B cell (primary cell): ENCODE data around the gene ARHGEF19. TPM values are rescaled to one million over a fixed set of nuclear protein-coding genes. Genes with fewer than 3 reads are reported as not detected.
"Not testable (repeated sequence)": the region's sequence is repeated elsewhere in the genome, so short reads cannot be mapped to it uniquely, and the experiment has no call there.

Experiments
- ATAC-seq: fragments of 200-7000 bp; cut with Tn5 transposase; one replicate; pipeline ENCODE4 v1.10.0; 2021; ENCODE audit warnings: low read depth, mild to moderate bottlenecking, moderate number of reproducible peaks, moderate library complexity
- CTCF ChIA-PET: fragments of 350-600 bp; sonication (Branson Sonifier 250); formaldehyde crosslinking; loops from one replicate; lab custom pipeline; 2021; ENCODE audit warnings: antibody characterized with exemption, inconsistent platforms; lab: Charles Lee
- POLR2A ChIA-PET: fragments of 350-600 bp; sonication (Branson Sonifier 250); formaldehyde crosslinking; loops from one replicate; lab custom pipeline; 2021; ENCODE audit warnings: antibody characterized with exemption; lab: Charles Lee
- DNase-seq: peaks from one replicate; pipeline ENCODE4 v3.0.0; 2013
- H2AFZ ChIP-seq: 2 replicates; pipeline ENCODE4 v1.6.1; 2012; ENCODE audit warnings: mild to moderate bottlenecking, low read depth, low read length; ENCODE audit not compliant: insufficient read depth, poor library complexity, severe bottlenecking
- H3K27ac ChIP-seq, 2 donors: 1 replicate in 1 of 2; 2 replicates in 1 of 2; pipeline ENCODE4 v1.5.1; 2012 to 2013; ENCODE audit warnings: low read length in 2 of 2, mild to moderate bottlenecking in 2 of 2, moderate library complexity in 1 of 2
- H3K27me3 ChIP-seq, 4 experiments: fragments of 200-600 bp in 1 of 4; sonication (generic) in 1 of 4; replicated peaks in 1 of 4; 1 replicate in 2 of 4; 2 replicates in 2 of 4; pipeline versions ENCODE4 v1.6.1 to v1.7.0; 2013 to 2016; ENCODE audit warnings: low read length in 3 of 4, mild to moderate bottlenecking in 2 of 4, mixed read lengths in 1 of 4, moderate library complexity in 1 of 4; ENCODE audit not compliant: insufficient read depth in 4 of 4, control insufficient read depth in 3 of 4; ENCODE audit errors: control extremely low read depth in 1 of 4
- H3K36me3 ChIP-seq, 2 experiments: replicated peaks in 1 of 2; 1 replicate in 1 of 2; 2 replicates in 1 of 2; pipeline versions ENCODE4 v1.6.1 to v1.7.1; 2013; ENCODE audit warnings: low read length in 1 of 2; ENCODE audit not compliant: insufficient read depth in 2 of 2, control insufficient read depth in 1 of 2; ENCODE audit errors: control extremely low read depth in 1 of 2, extremely low read depth in 1 of 2
- H3K4me1 ChIP-seq, 2 donors: fragments of 200-600 bp in 1 of 2; sonication (generic) in 1 of 2; 1 replicate in 1 of 2; 2 replicates in 1 of 2; pipeline versions ENCODE4 v1.5.1 to v1.6.1; 2013 to 2017; ENCODE audit warnings: low read length in 2 of 2; ENCODE audit not compliant: control insufficient read depth in 2 of 2, insufficient read depth in 2 of 2
- H3K4me2 ChIP-seq: replicated peaks from 2 replicates; pipeline ENCODE3; 2012; ENCODE audit warnings: mild to moderate bottlenecking, low read depth, low read length; ENCODE audit not compliant: poor library complexity, severe bottlenecking
- H3K4me3 ChIP-seq, 5 experiments: fragments of 200-600 bp in 1 of 5; sonication (generic) in 1 of 5; 1 replicate in 3 of 5; 2 replicates in 2 of 5; pipeline versions ENCODE4 v1.5.1 to v1.7.0; 2011 to 2016; ENCODE audit warnings: low read length in 4 of 5, mild to moderate bottlenecking in 4 of 5, low read depth in 2 of 5, control low read depth in 1 of 5, moderate library complexity in 1 of 5; ENCODE audit not compliant: insufficient read depth in 1 of 5; ENCODE audit errors: control extremely low read depth in 1 of 5, extremely low read depth in 1 of 5
- H3K79me2 ChIP-seq: fragments of 200-600 bp; sonication (generic); one replicate; pipeline ENCODE4 v1.6.0; 2016; ENCODE audit warnings: low read length; ENCODE audit not compliant: control insufficient read depth, insufficient read depth
- H3K9ac ChIP-seq: fragments of 200-600 bp; sonication (generic); 2 replicates; pipeline ENCODE4 v1.6.1; 2017; ENCODE audit warnings: mild to moderate bottlenecking, low read length, moderate library complexity
- H3K9me3 ChIP-seq, 3 donors: one replicate each; pipeline versions ENCODE4 v1.6.1 to v1.7.1; 2013; ENCODE audit warnings: low read length in 2 of 3; ENCODE audit not compliant: control insufficient read depth in 2 of 3, insufficient read depth in 1 of 3; ENCODE audit errors: control extremely low read depth in 1 of 3
- H4K20me1 ChIP-seq: 2 replicates; pipeline ENCODE4 v1.6.0; 2012; ENCODE audit warnings: mild to moderate bottlenecking, low read length; ENCODE audit not compliant: insufficient read depth, control insufficient read depth, poor library complexity, severe bottlenecking
- H3K27ac Mint-ChIP-seq: one replicate; pipeline ENCODE4 v1.8.0; 2021; ENCODE audit warnings: mixed read lengths
- H3K27me3 Mint-ChIP-seq: one replicate; pipeline ENCODE4 v1.8.0; 2021; ENCODE audit warnings: mixed read lengths
- H3K4me1 Mint-ChIP-seq: one replicate; pipeline ENCODE4 v1.8.0; 2021; ENCODE audit warnings: mixed read lengths
- H3K4me3 Mint-ChIP-seq: one replicate; pipeline ENCODE4 v1.8.0; 2021; ENCODE audit warnings: mixed read lengths
- H3K9me3 Mint-ChIP-seq: one replicate; pipeline ENCODE4 v1.8.0; 2022; ENCODE audit warnings: mixed read lengths; ENCODE audit not compliant: insufficient read depth
- CTCF ChIP-seq: fragments of 200-600 bp; IDR thresholded peaks from one replicate; pipeline ENCODE4 v1.8.0; 2022; ENCODE audit warnings: antibody characterized with exemption, mild to moderate bottlenecking
- EZH2 ChIP-seq: IDR thresholded peaks from 2 replicates; pipeline ENCODE4 v1.6.1; 2012; ENCODE audit warnings: borderline replicate concordance, low read depth, mild to moderate bottlenecking, moderate library complexity, low read length; ENCODE audit not compliant: insufficient read depth, poor library complexity, severe bottlenecking
- WGBS: methylation state at CpG from one replicate; pipeline ENCODE4 v1.1.5; 2013; ENCODE audit warnings: missing lambda C conversion rate; ENCODE audit not compliant: insufficient coverage; 5-methylcytosine and 5-hydroxymethylcytosine counted together
- intact Hi-C: fragments of 100-400 bp; cut with micrococcal nuclease; formaldehyde crosslinking; loops from one replicate; pipeline ENCODE4 v1.10.0; 2022
- polyA plus RNA-seq: library from polyadenylated mRNA; depleted of rRNA; stranded (reverse); fragments of >200 nt; gene quantifications from 2 replicates; pipeline ENCODE4 v1.2.3, GENCODE V29; 2012
- total RNA-seq, 2 donors: library from RNA; stranded (reverse); fragments of 120-200 nt in 1 of 2; gene quantifications; 1 replicate in 1 of 2; 2 replicates in 1 of 2; pipeline versions ENCODE4 v1.2.3 to v1.2.4, GENCODE V29; 2013 to 2022

Gene ARHGEF19
- total and polyA plus RNA-seq, 2 donors (not counting 1 experiment from before 2014, with no cell fraction given) = 13.9 to 20.9 TPM

GRCh38 chr1:16215882-16216753 is 3.7 kb upstream of the ARHGEF19 start:
- Histone ChIP-seq H3K79me2 (no peaks in the 10 kb centered on the region), H3K9me3 (peaks cover 0 to 8% (median 0%) of the 10 kb centered on the region in 3 donors), H3K27me3 (peaks cover 0 to 3% (median 0%) of the 10 kb centered on the region in 4 experiments), H3K9ac (peak overlapping the region; percentile 67), H3K36me3 (no peaks in the 10 kb centered on the region), H3K27ac (no peak overlapping the region), H2AFZ (peak overlapping the region; percentile 74), H4K20me1 (no peaks in the 10 kb centered on the region), H3K4me1 (peaks cover 14 to 21% of the 10 kb centered on the region in 2 donors), H3K4me2 (peak overlapping the region; percentile 83), H3K4me3 (peak overlapping the region; percentile 47 to 70 (median 63))
- H3K27ac Mint-ChIP-seq = peak overlapping the region; percentile 26
- DNase-seq = peak; percentile 72
- intact Hi-C loops = loop anchor here (5.0 kb wide), 1 partner anchor 136 kb away; the partner anchor contains the start of gene FBXO42
- ChIA-PET CTCF (interaction anchor here (0.7 to 1.4 kb wide), 5 partner anchors 10 to 183 kb away, joined by 3 to 5 read pairs (median 3); no protein-coding TSS in a partner anchor), POLR2A (interaction anchor here (0.7 to 0.8 kb wide), 2 partner anchors 9 to 26 kb away, joined by 3 read pairs; no protein-coding TSS in a partner anchor)
- H3K27me3 Mint-ChIP-seq = peaks cover 2% of the 10 kb centered on the region
- no peak for ATAC-seq
- H3K4me1 Mint-ChIP-seq = peaks cover 19% of the 10 kb centered on the region
- peak overlapping the region; percentile 90 for H3K4me3 Mint-ChIP-seq
- no peaks in the 10 kb centered on the region for H3K9me3 Mint-ChIP-seq
- TF ChIP-seq EZH2 = no peak
- no peak for TF ChIP-seq CTCF
- 20% methylated on average over 30 of the region's 33 CpGs for WGBS

- DNase-seq, H3K4me3 ChIP-seq, H3K9me3 Mint-ChIP-seq, H2AFZ ChIP-seq, H3K4me3 Mint-ChIP-seq, H3K27ac Mint-ChIP-seq, H3K9ac ChIP-seq, CTCF ChIA-PET, H3K79me2 ChIP-seq, POLR2A ChIA-PET, H3K27me3 Mint-ChIP-seq, ATAC-seq, H3K9me3 ChIP-seq, H3K4me2 ChIP-seq, H3K36me3 ChIP-seq, H3K27ac ChIP-seq, H3K27me3 ChIP-seq, H4K20me1 ChIP-seq: not testable (repeated sequence)
- intact Hi-C loops = loop anchor here (5.0 kb wide), 1 partner anchor 137 kb away; the partner anchor contains the start of gene FBXO42
- peaks cover 19% of the 10 kb centered on the region for H3K4me1 Mint-ChIP-seq
- no CpG with 5 or more reads among the region's 14 CpGs for WGBS
- H3K4me1 ChIP-seq = peaks cover 14 to 21% of the 10 kb centered on the region in 2 donors
Measured at GRCh38 chr1:16215240-16215639, 2.8 kb upstream of the ARHGEF19 start.

- H3K27ac Mint-ChIP-seq, ATAC-seq, H3K4me3 Mint-ChIP-seq, DNase-seq, H3K4me3 ChIP-seq, H3K27ac ChIP-seq, POLR2A ChIA-PET, H3K36me3 ChIP-seq, H3K4me2 ChIP-seq, H3K79me2 ChIP-seq, intact Hi-C loops, H4K20me1 ChIP-seq, H2AFZ ChIP-seq, H3K9ac ChIP-seq, H3K9me3 ChIP-seq, H3K27me3 Mint-ChIP-seq, H3K27me3 ChIP-seq, H3K9me3 Mint-ChIP-seq: not testable (repeated sequence)
- H3K4me1 ChIP-seq = peaks cover 14 to 21% of the 10 kb centered on the region in 2 donors
- WGBS = 90% methylated on average over 2 of the region's 3 CpGs
- H3K4me1 Mint-ChIP-seq = peaks cover 17% of the 10 kb centered on the region
- CTCF ChIA-PET = interaction anchor here (1.0 kb wide), 1 partner anchor 24 kb away, joined by 4 read pairs; no protein-coding TSS in a partner anchor
Measured at GRCh38 chr1:16213544-16213943, 1.1 kb upstream of the ARHGEF19 start.
